Measurements from ENCODE around the gene THEMIS.

The THEMIS gene

DNA sequence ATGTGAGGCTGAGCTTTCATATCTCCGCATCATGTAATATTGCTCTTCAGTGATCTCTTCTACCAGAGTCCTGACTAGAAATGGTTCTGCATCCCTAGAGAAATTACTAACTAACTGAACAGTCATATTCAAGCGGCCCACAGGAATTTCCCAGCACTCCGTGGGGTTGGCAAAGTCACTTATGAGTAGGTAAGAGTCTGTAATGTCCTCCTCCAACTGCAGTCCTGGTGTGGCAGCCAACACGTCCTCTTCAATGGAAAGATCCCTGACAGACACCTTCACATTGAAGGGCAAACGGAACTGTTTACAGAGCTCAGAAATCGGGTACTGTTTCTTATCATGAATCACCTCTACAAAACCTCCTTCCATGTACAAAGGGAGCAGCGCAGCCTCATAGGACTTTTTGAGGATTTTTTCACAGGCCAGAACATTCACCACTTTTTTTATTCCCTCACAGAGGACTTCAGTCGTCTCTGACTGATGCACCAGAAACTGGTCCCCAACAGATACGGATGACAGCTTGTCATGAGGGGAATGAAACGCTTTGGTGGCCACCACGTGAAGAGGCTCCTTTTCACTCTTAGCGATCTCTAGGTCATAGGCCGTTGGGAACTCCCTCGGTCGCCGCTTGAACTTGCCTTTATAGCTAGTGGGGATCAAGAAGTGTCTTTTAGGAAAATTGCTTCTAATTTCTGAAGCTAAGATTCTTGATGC, 87.7 kb downstream of the THEMIS start (continued):
- TF ChIP-seq ZNF394 (tag by site-specific recombination; IDR thresholded peaks at IDR 0.05; ENCODE audit: borderline replicate concordance) (no peak), ZNF16 (tag by site-specific recombination; IDR thresholded peaks at IDR 0.05; ENCODE audit: low read depth) (no peak)

DNA sequence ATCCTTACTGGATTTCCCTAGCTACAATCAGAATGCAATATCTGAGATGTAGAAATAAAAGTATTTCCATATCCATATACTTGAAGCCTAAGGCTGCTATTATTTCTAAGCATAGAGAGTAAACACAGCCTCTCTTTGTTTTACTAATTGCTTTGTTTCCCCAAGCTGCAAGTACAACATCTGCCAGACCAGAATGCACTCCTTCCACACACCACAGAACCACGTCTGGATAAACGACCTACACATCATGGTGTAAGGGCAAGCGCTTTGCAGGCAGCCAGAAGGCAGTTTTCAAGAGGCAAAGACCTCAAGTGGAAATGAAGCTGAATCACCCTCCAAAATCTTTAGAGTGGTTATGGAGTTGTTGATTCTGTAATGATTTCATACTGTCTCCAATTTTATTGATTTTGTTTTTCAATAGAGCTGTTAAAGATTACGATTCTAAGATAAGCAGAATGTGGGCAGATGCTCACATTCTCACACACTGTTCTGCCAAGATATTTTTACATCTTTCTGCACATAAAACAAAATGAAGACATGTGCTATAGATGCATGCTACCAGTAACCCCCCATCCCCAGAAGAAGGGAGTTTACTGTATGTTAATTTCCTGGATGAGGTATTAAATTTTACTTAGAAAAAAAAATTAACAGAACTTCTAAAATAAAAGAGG, 88.8 kb downstream of the THEMIS start:
- H3K9me3 ChIP-seq (ENCODE audit: control insufficient read depth, insufficient read depth, low read depth, low read length) = no peaks in the 10 kb centered on the region
- TF ChIP-seq ZNF239 (tag by site-specific recombination; IDR thresholded peaks at IDR 0.05) (no peak), ZNF19 (tag by site-specific recombination; IDR thresholded peaks at IDR 0.05; ENCODE audit: low read depth) (no peak), ZNF510 (tag by site-specific recombination; IDR thresholded peaks at IDR 0.05; ENCODE audit: insufficient replicate concordance) (no peak), ZNF707 (tag by site-specific recombination; IDR thresholded peaks at IDR 0.05) (no peak), ZNF24 (tag by site-specific recombination; IDR thresholded peaks at IDR 0.05) (no peak), ZNF433 (tag by site-specific recombination; IDR thresholded peaks at IDR 0.05; ENCODE audit: low read depth) (no peak), TCF7L2 (IDR thresholded peaks at IDR 0.05; ENCODE audit: borderline replicate concordance, low read depth, low read length) (no peak), ZNF600 (tag by site-specific recombination; IDR thresholded peaks at IDR 0.05) (no peak), ZNF514 (tag by site-specific recombination; IDR thresholded peaks at IDR 0.05) (no peak), ZNF561 (tag by site-specific recombination; IDR thresholded peaks at IDR 0.05; ENCODE audit: borderline replicate concordance) (no peak), ZFP3 (tag by site-specific recombination; IDR thresholded peaks at IDR 0.05; ENCODE audit: low read depth) (no peak), ZNF610 (tag by site-specific recombination; IDR thresholded peaks at IDR 0.05; ENCODE audit: borderline replicate concordance) (no peak)
- TF ChIP-seq, protein P1, sequence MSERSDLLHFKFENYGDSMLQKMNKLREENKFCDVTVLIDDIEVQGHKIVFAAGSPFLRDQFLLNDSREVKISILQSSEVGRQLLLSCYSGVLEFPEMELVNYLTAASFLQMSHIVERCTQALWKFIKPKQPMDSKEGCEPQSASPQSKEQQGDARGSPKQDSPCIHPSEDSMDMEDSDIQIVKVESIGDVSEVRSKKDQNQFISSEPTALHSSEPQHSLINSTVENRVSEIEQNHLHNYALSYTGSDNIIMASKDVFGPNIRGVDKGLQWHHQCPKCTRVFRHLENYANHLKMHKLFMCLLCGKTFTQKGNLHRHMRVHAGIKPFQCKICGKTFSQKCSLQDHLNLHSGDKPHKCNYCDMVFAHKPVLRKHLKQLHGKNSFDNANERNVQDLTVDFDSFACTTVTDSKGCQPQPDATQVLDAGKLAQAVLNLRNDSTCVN (tag by site-specific recombination; optimal IDR thresholded peaks at IDR 0.05) = no peak
- TF ChIP-seq, protein P2, sequence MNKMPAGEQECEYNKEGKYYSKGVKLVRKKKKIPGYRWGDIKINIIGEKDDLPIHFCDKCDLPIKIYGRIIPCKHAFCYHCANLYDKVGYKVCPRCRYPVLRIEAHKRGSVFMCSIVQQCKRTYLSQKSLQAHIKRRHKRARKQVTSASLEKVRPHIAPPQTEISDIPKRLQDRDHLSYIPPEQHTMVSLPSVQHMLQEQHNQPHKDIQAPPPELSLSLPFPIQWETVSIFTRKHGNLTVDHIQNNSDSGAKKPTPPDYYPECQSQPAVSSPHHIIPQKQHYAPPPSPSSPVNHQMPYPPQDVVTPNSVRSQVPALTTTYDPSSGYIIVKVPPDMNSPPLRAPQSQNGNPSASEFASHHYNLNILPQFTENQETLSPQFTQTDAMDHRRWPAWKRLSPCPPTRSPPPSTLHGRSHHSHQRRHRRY (tag by site-specific recombination; IDR thresholded peaks at IDR 0.05) = no peak
- TF ChIP-seq, protein P3, sequence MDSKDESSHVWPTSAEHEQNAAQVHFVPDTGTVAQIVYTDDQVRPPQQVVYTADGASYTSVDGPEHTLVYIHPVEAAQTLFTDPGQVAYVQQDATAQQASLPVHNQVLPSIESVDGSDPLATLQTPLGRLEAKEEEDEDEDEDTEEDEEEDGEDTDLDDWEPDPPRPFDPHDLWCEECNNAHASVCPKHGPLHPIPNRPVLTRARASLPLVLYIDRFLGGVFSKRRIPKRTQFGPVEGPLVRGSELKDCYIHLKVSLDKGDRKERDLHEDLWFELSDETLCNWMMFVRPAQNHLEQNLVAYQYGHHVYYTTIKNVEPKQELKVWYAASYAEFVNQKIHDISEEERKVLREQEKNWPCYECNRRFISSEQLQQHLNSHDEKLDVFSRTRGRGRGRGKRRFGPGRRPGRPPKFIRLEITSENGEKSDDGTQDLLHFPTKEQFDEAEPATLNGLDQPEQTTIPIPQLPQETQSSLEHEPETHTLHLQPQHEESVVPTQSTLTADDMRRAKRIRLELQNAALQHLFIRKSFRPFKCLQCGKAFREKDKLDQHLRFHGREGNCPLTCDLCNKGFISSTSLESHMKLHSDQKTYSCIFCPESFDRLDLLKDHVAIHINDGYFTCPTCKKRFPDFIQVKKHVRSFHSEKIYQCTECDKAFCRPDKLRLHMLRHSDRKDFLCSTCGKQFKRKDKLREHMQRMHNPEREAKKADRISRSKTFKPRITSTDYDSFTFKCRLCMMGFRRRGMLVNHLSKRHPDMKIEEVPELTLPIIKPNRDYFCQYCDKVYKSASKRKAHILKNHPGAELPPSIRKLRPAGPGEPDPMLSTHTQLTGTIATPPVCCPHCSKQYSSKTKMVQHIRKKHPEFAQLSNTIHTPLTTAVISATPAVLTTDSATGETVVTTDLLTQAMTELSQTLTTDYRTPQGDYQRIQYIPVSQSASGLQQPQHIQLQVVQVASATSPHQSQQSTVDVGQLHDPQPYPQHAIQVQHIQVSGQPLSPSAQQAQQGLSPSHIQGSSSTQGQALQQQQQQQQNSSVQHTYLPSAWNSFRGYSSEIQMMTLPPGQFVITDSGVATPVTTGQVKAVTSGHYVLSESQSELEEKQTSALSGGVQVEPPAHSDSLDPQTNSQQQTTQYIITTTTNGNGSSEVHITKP (tag by site-specific recombination; IDR thresholded peaks at IDR 0.05) = no peak
- H3K36me3 ChIP-seq (ENCODE audit: control insufficient read depth in 2 of 2, insufficient read depth in 1 of 2, low read length in 2 of 2) = no peaks in the 10 kb centered on the region
- CTCF ChIA-PET = no interaction called here
- no peak overlapping the region for H3K27ac ChIP-seq (ENCODE audit: extremely low read depth, low read depth, low read length)
- no peaks in the 10 kb centered on the region for H3K4me1 ChIP-seq (ENCODE audit: control insufficient read depth, insufficient read depth, low read length)
- no peak overlapping the region for H3K4me3 ChIP-seq (ENCODE audit: low read depth, low read length)
- POLR2A ChIA-PET = no interaction called here
